DND-41 (cell line): ENCODE results near the gene ZNG1A.

ENCODE experiments used
- EZH2 ChIP-seq: IDR thresholded peaks from 3 replicates; pipeline ENCODE4 v1.6.1; 2012; ENCODE audit warnings: borderline replicate concordance, low read depth, mild to moderate bottlenecking, moderate library complexity, low read length, inconsistent platforms; ENCODE audit not compliant: severe bottlenecking
- TF ChIP-seq, protein P1 (sequence below): IDR thresholded peaks from 2 replicates; pipeline ENCODE4 v1.5.1; 2012; ENCODE audit warnings: borderline replicate concordance, low read length, moderate library complexity, mild to moderate bottlenecking; ENCODE audit not compliant: poor library complexity, severe bottlenecking; ENCODE audit errors: extremely low read depth

DNA sequence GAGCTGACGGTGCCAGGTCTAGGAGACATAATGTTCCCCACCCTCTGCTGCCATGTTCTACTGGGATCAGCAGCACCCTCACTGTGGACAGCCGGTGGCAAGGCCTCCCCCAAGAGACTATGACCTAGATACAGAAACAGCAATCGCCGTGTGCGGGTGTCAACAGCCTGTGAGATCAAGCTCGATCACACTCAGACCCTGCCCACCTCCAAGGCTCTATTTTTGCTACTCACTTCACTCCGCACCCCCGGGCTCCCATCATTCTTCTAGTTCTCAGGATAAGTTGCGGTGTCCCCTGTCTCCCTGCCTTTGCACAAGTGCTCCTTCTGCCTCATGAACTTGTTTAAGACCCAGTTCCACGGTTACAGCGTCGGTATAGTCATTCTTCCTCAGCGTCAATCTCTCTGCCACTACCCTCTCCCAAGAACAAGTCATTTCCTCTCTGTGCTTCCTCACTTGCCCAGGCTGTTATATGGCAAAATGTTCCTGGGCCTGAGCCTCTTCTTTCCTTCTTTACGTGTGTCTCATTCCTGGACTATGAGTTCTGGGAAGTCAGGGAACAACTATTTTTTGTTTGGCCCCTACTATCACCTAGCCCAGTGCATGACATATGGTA lies 30.4 kb upstream of the ZNG1A start:
- TF ChIP-seq, protein P1, sequence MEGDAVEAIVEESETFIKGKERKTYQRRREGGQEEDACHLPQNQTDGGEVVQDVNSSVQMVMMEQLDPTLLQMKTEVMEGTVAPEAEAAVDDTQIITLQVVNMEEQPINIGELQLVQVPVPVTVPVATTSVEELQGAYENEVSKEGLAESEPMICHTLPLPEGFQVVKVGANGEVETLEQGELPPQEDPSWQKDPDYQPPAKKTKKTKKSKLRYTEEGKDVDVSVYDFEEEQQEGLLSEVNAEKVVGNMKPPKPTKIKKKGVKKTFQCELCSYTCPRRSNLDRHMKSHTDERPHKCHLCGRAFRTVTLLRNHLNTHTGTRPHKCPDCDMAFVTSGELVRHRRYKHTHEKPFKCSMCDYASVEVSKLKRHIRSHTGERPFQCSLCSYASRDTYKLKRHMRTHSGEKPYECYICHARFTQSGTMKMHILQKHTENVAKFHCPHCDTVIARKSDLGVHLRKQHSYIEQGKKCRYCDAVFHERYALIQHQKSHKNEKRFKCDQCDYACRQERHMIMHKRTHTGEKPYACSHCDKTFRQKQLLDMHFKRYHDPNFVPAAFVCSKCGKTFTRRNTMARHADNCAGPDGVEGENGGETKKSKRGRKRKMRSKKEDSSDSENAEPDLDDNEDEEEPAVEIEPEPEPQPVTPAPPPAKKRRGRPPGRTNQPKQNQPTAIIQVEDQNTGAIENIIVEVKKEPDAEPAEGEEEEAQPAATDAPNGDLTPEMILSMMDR: no peak
- TF ChIP-seq EZH2: no peak
